ENCODE results near the gene NEK6.

DNA sequence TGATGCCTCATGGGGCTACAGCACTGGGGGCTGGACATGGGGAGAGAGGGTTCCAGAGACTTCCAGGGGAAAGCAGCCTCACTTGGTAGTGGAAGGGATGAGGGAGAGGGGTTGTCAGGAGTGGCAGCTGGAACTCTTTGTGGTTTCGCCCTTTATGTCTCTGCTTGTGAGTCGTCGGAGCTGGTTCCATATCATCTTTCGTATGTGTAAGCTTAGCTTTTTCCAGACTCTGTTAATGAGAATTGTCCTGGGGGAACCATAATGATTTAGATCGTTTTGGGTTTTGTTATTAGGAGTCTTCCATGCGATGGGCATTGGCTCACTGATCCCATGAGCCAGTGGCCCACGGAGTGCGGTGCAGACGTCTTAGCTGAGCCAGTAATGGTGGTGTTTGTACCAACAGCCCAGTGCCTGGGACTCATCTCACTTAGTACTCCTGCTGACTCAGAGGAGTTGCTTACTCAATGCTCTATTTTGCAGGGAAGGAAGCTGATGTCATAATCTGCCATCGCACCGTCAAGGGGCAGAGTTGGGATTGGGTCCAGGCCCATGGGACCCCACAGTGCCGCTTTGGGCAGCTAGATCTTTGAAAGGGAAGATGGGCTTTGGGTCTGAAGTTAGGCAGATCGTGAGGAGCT lies 48.5 kb downstream of the NEK6 start:
- no peak for TF ChIP-seq CTCF (conservative IDR thresholded peaks at IDR 0.05; ENCODE audit: low read depth, low read length)
- no peak for TF ChIP-seq EZH2 (IDR thresholded peaks at IDR 0.05; ENCODE audit: low read length, unreplicated experiment)
